Epidermal melanocyte (primary cell): ENCODE measurements around the gene NDUFB11.
"Not testable (repeated sequence)": the region's sequence is repeated elsewhere in the genome, so short reads cannot be mapped to it uniquely, and the experiment has no call there.

Experiments
- DNase-seq: peaks from one replicate; pipeline ENCODE4 v3.0.0; 2011; ENCODE audit warnings: low spot score; ENCODE audit not compliant: insufficient read length

The NDUFB11 gene

GRCh38 chrX:47146936-47147859 is 2.7 kb upstream of the NDUFB11 start:
- no peak for DNase-seq

GRCh38 chrX:47146121-47146935 is 1.8 kb upstream of the NDUFB11 start:
- no peak for DNase-seq

GRCh38 chrX:47145395-47146120 is 1.1 kb upstream of the NDUFB11 start:
- peak; percentile 19 for DNase-seq

- DNase-seq, result peak; percentile 21
Observed at GRCh38 chrX:47143894-47144625, 442 bp downstream of the NDUFB11 start.

GRCh38 chrX:47138171-47138570 is 6.3 kb downstream of the NDUFB11 start:
- no peak for DNase-seq

GRCh38 chrX:47135650-47136049 is 8.9 kb downstream of the NDUFB11 start:
- DNase-seq, result not testable (repeated sequence)

- no peak for DNase-seq
Observed at GRCh38 chrX:47133493-47133892, 11.0 kb downstream of the NDUFB11 start.

GRCh38 chrX:47129899-47130358 is 14.6 kb downstream of the NDUFB11 start:
- DNase-seq, result no peak

- DNase-seq, result peak; percentile 93
Observed at GRCh38 chrX:47129157-47129898, 15.2 kb downstream of the NDUFB11 start.

- DNase-seq, result not testable (repeated sequence)
Observed at GRCh38 chrX:47124466-47124865, 20.0 kb downstream of the NDUFB11 start.

GRCh38 chrX:47116551-47117110 is 27.9 kb downstream of the NDUFB11 start:
- DNase-seq, result not testable (repeated sequence)

GRCh38 chrX:47112316-47112954 is 32.1 kb downstream of the NDUFB11 start:
- no peak for DNase-seq

- DNase-seq, result not testable (repeated sequence)
Observed at GRCh38 chrX:47110936-47111615, 33.4 kb downstream of the NDUFB11 start.

GRCh38 chrX:47101206-47101605 is 43.3 kb downstream of the NDUFB11 start:
- no peak for DNase-seq

GRCh38 chrX:47098338-47099094 is 46.0 kb downstream of the NDUFB11 start:
- no peak for DNase-seq

GRCh38 chrX:47097018-47097417 is 47.5 kb downstream of the NDUFB11 start:
- no peak for DNase-seq

- DNase-seq, result no peak
Observed at GRCh38 chrX:47093860-47094259, 50.6 kb downstream of the NDUFB11 start.

GRCh38 chrX:47093248-47093647 is 51.3 kb downstream of the NDUFB11 start:
- DNase-seq, result no peak
